HFF-Myc (cell line): ENCODE data around the gene INVS.

Experiments used
- DNase-seq: peaks from one replicate; pipeline ENCODE4 v3.0.0-alpha.2; 2011; ENCODE audit warnings: low read depth; ENCODE audit errors: extremely low read depth
- H3K4me3 ChIP-seq: replicated peaks from 2 replicates; pipeline ENCODE4 v1.5.1; 2011; ENCODE audit warnings: low read depth, mild to moderate bottlenecking, control low read depth, low read length
- TF ChIP-seq, protein P1 (sequence below): IDR thresholded peaks from 2 replicates; pipeline ENCODE4 v1.5.1; 2012; ENCODE audit warnings: mild to moderate bottlenecking, low read depth, low read length, control low read depth; ENCODE audit errors: missing control alignments

Gene INVS

DNA sequence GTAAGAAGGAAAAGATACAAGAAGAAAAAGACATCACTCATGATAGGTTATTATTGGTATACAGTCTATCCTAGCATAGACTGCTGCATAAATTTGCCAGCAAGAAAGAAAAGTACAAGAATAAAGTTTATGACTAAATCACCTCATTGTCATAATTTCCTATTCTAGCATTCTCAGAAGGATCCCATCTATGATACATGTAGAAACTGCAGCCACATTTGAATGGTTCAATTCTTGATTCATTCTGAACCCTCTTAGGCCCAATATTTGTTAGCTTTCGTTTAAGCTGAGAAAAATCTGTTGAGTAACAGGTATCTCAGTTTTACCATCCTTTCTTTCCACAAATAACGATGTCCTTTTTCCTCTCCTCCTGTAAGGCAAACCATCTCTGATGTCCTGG, 21.2 kb downstream of the INVS start:
- no peak overlapping the region for H3K4me3 ChIP-seq
- DNase-seq: no peak
- TF ChIP-seq, protein P1, sequence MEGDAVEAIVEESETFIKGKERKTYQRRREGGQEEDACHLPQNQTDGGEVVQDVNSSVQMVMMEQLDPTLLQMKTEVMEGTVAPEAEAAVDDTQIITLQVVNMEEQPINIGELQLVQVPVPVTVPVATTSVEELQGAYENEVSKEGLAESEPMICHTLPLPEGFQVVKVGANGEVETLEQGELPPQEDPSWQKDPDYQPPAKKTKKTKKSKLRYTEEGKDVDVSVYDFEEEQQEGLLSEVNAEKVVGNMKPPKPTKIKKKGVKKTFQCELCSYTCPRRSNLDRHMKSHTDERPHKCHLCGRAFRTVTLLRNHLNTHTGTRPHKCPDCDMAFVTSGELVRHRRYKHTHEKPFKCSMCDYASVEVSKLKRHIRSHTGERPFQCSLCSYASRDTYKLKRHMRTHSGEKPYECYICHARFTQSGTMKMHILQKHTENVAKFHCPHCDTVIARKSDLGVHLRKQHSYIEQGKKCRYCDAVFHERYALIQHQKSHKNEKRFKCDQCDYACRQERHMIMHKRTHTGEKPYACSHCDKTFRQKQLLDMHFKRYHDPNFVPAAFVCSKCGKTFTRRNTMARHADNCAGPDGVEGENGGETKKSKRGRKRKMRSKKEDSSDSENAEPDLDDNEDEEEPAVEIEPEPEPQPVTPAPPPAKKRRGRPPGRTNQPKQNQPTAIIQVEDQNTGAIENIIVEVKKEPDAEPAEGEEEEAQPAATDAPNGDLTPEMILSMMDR: no peak

- TF ChIP-seq, protein P1: no peak
- DNase-seq: no peak
- H3K4me3 ChIP-seq: no peak overlapping the region
These were observed 26.2 kb downstream of the INVS start for GRCh38 chr9:100125236-100125635.

DNA sequence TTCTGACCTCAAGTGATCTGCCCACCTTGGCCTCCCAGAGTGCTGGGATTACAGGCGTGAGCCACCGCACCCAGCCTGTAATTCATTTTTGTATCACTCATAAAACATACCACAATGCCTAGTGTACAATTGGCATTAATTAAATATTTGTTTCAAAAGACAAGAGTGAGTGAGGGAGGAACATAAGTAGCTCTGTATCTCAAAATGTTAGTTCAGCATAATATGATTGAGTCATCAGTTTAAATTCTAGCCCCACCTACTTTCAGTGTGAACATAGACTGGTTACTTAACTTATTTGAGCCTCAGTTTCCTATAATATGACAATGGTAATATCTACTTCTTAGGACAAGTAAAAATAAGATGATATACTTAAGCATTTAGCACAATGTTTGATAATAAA, 26.9 kb downstream of the INVS start:
- TF ChIP-seq, protein P1: no peak
- DNase-seq: no peak

GRCh38 chr9:100126423-100126822, 27.4 kb downstream of the INVS start:
- no peak for DNase-seq
- TF ChIP-seq, protein P1: no peak
- no peak overlapping the region for H3K4me3 ChIP-seq

More for the DNA sequence above, 26.9 kb downstream of the INVS start:
- no peak overlapping the region for H3K4me3 ChIP-seq

- TF ChIP-seq, protein P1: no peak
- DNase-seq: no peak
- H3K4me3 ChIP-seq: no peak overlapping the region
These were observed 30.7 kb downstream of the INVS start for GRCh38 chr9:100129772-100130171.

DNA sequence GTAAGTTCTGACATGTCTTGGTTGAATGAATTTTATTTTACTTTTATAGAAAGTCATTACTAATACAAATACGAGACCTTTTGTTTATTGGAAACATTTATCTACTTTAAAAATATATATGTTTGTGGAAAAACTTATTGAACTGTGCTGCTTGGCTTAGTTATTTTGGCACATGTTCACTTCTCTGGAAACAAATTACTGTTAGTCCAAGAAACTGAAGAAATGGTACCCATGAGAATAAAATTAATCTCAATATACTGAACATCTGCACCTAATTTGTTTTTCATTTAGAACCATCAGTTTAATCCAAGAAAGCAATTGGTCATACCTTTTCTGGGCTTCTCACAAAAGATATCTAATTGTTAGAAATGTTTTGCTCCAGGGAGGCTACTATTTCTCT, 32.2 kb downstream of the INVS start:
- DNase-seq: no peak
- H3K4me3 ChIP-seq: no peak overlapping the region
- TF ChIP-seq, protein P1: no peak

GRCh38 chr9:100131875-100132430, 32.9 kb downstream of the INVS start:
- TF ChIP-seq, protein P1: no peak
- H3K4me3 ChIP-seq: no peak overlapping the region
- DNase-seq: no peak
